Suprapubic skin (tissue), 4 donors: ENCODE results near the gene MCOLN3. TPM values are rescaled to one million over a fixed set of nuclear protein-coding genes. Genes with fewer than 3 reads are reported as not detected.
A peak's percentile ranks its signal among the peaks of the same experiment; 100 is the strongest.

Experiments used
- DNase-seq, 2 donors: peaks; one replicate each; pipeline ENCODE4 v3.0.0-alpha.2; 2019; ENCODE audit warnings: low spot score in 2 of 2
- H3K27ac ChIP-seq: fragments of 200-600 bp; sonication (generic); one replicate; pipeline ENCODE4 v1.5.1; 2019
- H3K27me3 ChIP-seq: fragments of 200-600 bp; sonication (generic); one replicate; pipeline ENCODE4 v1.5.1; 2019
- H3K36me3 ChIP-seq: fragments of 200-600 bp; sonication (generic); one replicate; pipeline ENCODE4 v1.5.1; 2019
- H3K4me1 ChIP-seq: fragments of 200-600 bp; sonication (generic); one replicate; pipeline ENCODE4 v1.5.1; 2019
- H3K4me3 ChIP-seq: fragments of 200-600 bp; sonication (generic); one replicate; pipeline ENCODE4 v1.5.1; 2019; ENCODE audit warnings: mild to moderate bottlenecking
- H3K9me3 ChIP-seq: fragments of 200-600 bp; sonication (generic); one replicate; pipeline ENCODE4 v1.5.1; 2019
- EP300 ChIP-seq: sonication (generic); formaldehyde crosslinking; IDR thresholded peaks from one replicate; pipeline ENCODE4 v1.6.1; 2017; ENCODE audit warnings: antibody characterized with exemption
- POLR2A ChIP-seq, 2 donors: fragments of 450-650 bp; IDR thresholded peaks; one replicate each; pipeline ENCODE4 v1.6.1; 2017; ENCODE audit warnings: antibody characterized with exemption in 2 of 2, mild to moderate bottlenecking in 2 of 2, moderate library complexity in 2 of 2
- POLR2AphosphoS5 ChIP-seq, 3 donors: sonication (generic); formaldehyde crosslinking; IDR thresholded peaks; one replicate each; pipeline ENCODE4 v1.6.1; 2017; ENCODE audit warnings: antibody characterized with exemption in 3 of 3
- whole genome bisulfite sequencing: methylation state at CpG from one replicate; pipeline ENCODE4 v1.1.5; 2018; 5-methylcytosine and 5-hydroxymethylcytosine counted together
- total RNA-seq, 4 donors: library from RNA; depleted of rRNA; stranded (reverse); fragments of >200 nt; gene quantifications; one replicate each; pipeline ENCODE4 v1.1.0, GENCODE V29; 2016
- TF ChIP-seq, protein P1 (sequence below), 2 donors: fragments of 200-600 bp in 1 of 2; fragments of 450-650 bp in 1 of 2; sonication (generic) in 1 of 2; IDR thresholded peaks; one replicate each; pipeline ENCODE4 v1.5.1; 2016 to 2019; ENCODE audit warnings: antibody characterized with exemption in 2 of 2, mild to moderate bottlenecking in 1 of 2, moderate library complexity in 1 of 2

Gene MCOLN3
- total RNA-seq, 4 donors from 2014 or later = 2.0 to 10.7 (median 6.1) TPM

DNA sequence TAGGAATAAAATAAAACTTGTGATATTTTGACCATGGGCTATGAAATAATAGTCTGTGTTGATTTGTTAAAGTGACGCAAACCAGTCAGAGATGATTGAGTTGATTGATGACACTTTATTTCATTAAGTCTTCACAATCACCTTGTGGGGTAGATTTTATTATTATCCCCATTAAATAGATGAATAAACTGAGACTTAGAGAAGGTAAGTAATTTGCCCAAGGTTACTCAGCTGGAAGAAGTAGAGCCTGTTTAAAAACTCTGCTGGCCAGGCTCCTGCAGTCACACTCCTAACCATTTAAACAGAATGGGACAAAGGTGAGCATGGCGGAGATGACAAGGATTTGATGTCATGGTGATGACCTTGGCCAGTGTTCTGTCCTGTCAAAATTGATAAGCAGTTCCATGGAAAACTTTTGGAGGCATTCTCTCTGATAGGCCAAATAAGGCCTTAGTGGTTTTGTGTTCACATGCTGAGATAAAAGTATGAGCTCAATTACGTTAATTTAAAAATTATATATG is 22.7 kb upstream of the MCOLN3 start:
- H3K27me3 ChIP-seq = no peaks in the 10 kb centered on the region
- H3K27ac ChIP-seq = no peak overlapping the region
- no peak for DNase-seq
- no peak overlapping the region for H3K4me3 ChIP-seq
- no peaks in the 10 kb centered on the region for H3K9me3 ChIP-seq
- no peaks in the 10 kb centered on the region for H3K36me3 ChIP-seq
- H3K4me1 ChIP-seq = no peaks in the 10 kb centered on the region
- 95% methylated on average over 3 of the region's 3 CpGs for WGBS
- TF ChIP-seq POLR2AphosphoS5 (IDR thresholded peaks at IDR 0.05) (no peak), POLR2A (IDR thresholded peaks at IDR 0.05) (no peak), EP300 (no peak)
- TF ChIP-seq, protein P1, sequence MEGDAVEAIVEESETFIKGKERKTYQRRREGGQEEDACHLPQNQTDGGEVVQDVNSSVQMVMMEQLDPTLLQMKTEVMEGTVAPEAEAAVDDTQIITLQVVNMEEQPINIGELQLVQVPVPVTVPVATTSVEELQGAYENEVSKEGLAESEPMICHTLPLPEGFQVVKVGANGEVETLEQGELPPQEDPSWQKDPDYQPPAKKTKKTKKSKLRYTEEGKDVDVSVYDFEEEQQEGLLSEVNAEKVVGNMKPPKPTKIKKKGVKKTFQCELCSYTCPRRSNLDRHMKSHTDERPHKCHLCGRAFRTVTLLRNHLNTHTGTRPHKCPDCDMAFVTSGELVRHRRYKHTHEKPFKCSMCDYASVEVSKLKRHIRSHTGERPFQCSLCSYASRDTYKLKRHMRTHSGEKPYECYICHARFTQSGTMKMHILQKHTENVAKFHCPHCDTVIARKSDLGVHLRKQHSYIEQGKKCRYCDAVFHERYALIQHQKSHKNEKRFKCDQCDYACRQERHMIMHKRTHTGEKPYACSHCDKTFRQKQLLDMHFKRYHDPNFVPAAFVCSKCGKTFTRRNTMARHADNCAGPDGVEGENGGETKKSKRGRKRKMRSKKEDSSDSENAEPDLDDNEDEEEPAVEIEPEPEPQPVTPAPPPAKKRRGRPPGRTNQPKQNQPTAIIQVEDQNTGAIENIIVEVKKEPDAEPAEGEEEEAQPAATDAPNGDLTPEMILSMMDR (IDR thresholded peaks at IDR 0.05) = no peak

GRCh38 chr1:85068846-85069245 is 20.5 kb upstream of the MCOLN3 start:
- 94% methylated on average over 2 of the region's 2 CpGs for WGBS
- DNase-seq = no peak

DNA sequence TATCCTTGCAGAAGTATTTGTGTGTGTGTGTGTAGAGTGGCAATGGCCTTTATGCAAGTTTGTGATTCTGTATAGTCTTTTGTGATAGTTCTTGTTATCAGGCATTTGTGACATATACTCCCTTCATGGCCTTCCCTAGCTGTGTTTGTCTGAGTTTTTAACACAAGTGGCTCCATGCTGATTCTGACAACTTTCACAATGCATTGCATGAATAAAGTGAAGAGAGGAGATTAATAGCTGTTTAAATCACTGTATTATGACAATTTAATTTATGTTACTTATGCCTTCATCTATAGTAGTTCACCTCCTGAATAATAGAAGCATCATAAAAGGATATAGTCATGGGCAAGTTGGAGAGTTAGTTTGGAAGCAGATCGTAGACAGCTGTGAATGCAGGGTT is 17.2 kb upstream of the MCOLN3 start:
- no peaks in the 10 kb centered on the region for H3K36me3 ChIP-seq
- peaks cover 11% of the 10 kb centered on the region for H3K4me1 ChIP-seq
- 97% methylated on average over 1 of the region's 1 CpG for WGBS
- no peaks in the 10 kb centered on the region for H3K27me3 ChIP-seq
- no peak for DNase-seq
- no peak overlapping the region for H3K27ac ChIP-seq
- no peak overlapping the region for H3K4me3 ChIP-seq
- H3K9me3 ChIP-seq = no peaks in the 10 kb centered on the region
- TF ChIP-seq POLR2A (IDR thresholded peaks at IDR 0.05) (no peak), EP300 (no peak), POLR2AphosphoS5 (IDR thresholded peaks at IDR 0.05) (no peak)
- TF ChIP-seq, protein P1 (IDR thresholded peaks at IDR 0.05) = no peak

More at GRCh38 chr1:85068846-85069245, 20.5 kb upstream of the MCOLN3 start:
- TF ChIP-seq, protein P1 (IDR thresholded peaks at IDR 0.05) = no peak
- no peak for TF ChIP-seq POLR2AphosphoS5 (IDR thresholded peaks at IDR 0.05)
- no peak for TF ChIP-seq EP300
- TF ChIP-seq POLR2A (IDR thresholded peaks at IDR 0.05) = no peak
- no peaks in the 10 kb centered on the region for H3K4me1 ChIP-seq
- no peak overlapping the region for H3K27ac ChIP-seq
- H3K27me3 ChIP-seq = no peaks in the 10 kb centered on the region
- H3K36me3 ChIP-seq = no peaks in the 10 kb centered on the region
- H3K4me3 ChIP-seq = no peak overlapping the region
- H3K9me3 ChIP-seq = no peaks in the 10 kb centered on the region

GRCh38 chr1:85062425-85063026 is 14.2 kb upstream of the MCOLN3 start:
- Histone ChIP-seq H3K27me3 (no peaks in the 10 kb centered on the region), H3K9me3 (no peaks in the 10 kb centered on the region), H3K4me3 (peak overlapping the region; percentile 55), H3K36me3 (no peaks in the 10 kb centered on the region), H3K27ac (no peak overlapping the region), H3K4me1 (peaks cover 11% of the 10 kb centered on the region)
- TF ChIP-seq, protein P1 (IDR thresholded peaks at IDR 0.05) = no peak
- no peak for TF ChIP-seq EP300
- TF ChIP-seq POLR2A (IDR thresholded peaks at IDR 0.05) = no peak
- no peak for TF ChIP-seq POLR2AphosphoS5 (IDR thresholded peaks at IDR 0.05)
- 29% methylated on average over 7 of the region's 7 CpGs for WGBS
- DNase-seq = no peak

GRCh38 chr1:85061711-85062424 is 13.6 kb upstream of the MCOLN3 start:
- Histone ChIP-seq H3K9me3 (no peaks in the 10 kb centered on the region), H3K36me3 (no peaks in the 10 kb centered on the region), H3K27me3 (no peaks in the 10 kb centered on the region), H3K4me1 (peaks cover 11% of the 10 kb centered on the region), H3K27ac (peak overlapping the region; percentile 62), H3K4me3 (peak overlapping the region; percentile 55)
- TF ChIP-seq POLR2A (IDR thresholded peaks at IDR 0.05) = no peak
- TF ChIP-seq, protein P1 (IDR thresholded peaks at IDR 0.05) = no peak
- TF ChIP-seq POLR2AphosphoS5 (IDR thresholded peaks at IDR 0.05) = no peak
- no peak for TF ChIP-seq EP300
- DNase-seq = peak; percentile 94 to 95
- WGBS = 7% methylated on average over 20 of the region's 25 CpGs
